ENCODE measurements around the gene RFPL1.
A peak's percentile ranks its signal among the peaks of the same experiment; 100 is the strongest.
"Not testable (repeated sequence)": the region's sequence is repeated elsewhere in the genome, so short reads cannot be mapped to it uniquely, and the experiment has no call there.

RFPL1 gene

GRCh38 chr22:29438283-29438682 lies at the start of gene RFPL1:
TSS of gene RFPL1 (plus strand) at chr22:29438583.
- H3K27me3 ChIP-seq (ENCODE audit: control insufficient read depth in 1 of 2, insufficient read depth in 2 of 2, low read length in 2 of 2); H3K4me1 ChIP-seq (ENCODE audit: insufficient read depth, low read length); H3K36me3 ChIP-seq (ENCODE audit: insufficient read depth, low read length); H3K9ac ChIP-seq (ENCODE audit: low read length); H3K9me3 ChIP-seq (ENCODE audit: low read length); H3K4me3 ChIP-seq (ENCODE audit: low read depth in 1 of 2, low read length in 2 of 2); H3K27ac ChIP-seq (ENCODE audit: low read depth, low read length): not testable (repeated sequence)

- H3K27me3 ChIP-seq (ENCODE audit: control insufficient read depth in 1 of 2, insufficient read depth in 2 of 2, low read length in 2 of 2) = no peaks in the 10 kb centered on the region
- peak overlapping the region; percentile 53 to 93 for H3K4me3 ChIP-seq (ENCODE audit: low read depth in 1 of 2, low read length in 2 of 2)
- H3K9ac ChIP-seq (ENCODE audit: low read length) = no peak overlapping the region
- no peaks in the 10 kb centered on the region for H3K9me3 ChIP-seq (ENCODE audit: low read length)
- H3K36me3 ChIP-seq (ENCODE audit: insufficient read depth, low read length) = no peaks in the 10 kb centered on the region
- peak overlapping the region; percentile 88 for H3K27ac ChIP-seq (ENCODE audit: low read depth, low read length)
- peaks cover 18% of the 10 kb centered on the region for H3K4me1 ChIP-seq (ENCODE audit: insufficient read depth, low read length)
Observed at GRCh38 chr22:29388759-29389090, 49.7 kb upstream of the RFPL1 start.

- H3K27ac ChIP-seq (ENCODE audit: low read depth, low read length) = no peak overlapping the region
- no peak overlapping the region for H3K4me3 ChIP-seq (ENCODE audit: low read depth in 1 of 2, low read length in 2 of 2)
- H3K9ac ChIP-seq (ENCODE audit: low read length) = no peak overlapping the region
- H3K4me1 ChIP-seq (ENCODE audit: insufficient read depth, low read length) = peaks cover 22% of the 10 kb centered on the region
- H3K9me3 ChIP-seq (ENCODE audit: low read length) = no peaks in the 10 kb centered on the region
- no peaks in the 10 kb centered on the region for H3K36me3 ChIP-seq (ENCODE audit: insufficient read depth, low read length)
- no peaks in the 10 kb centered on the region for H3K27me3 ChIP-seq (ENCODE audit: control insufficient read depth in 1 of 2, insufficient read depth in 2 of 2, low read length in 2 of 2)
Observed at GRCh38 chr22:29390270-29390669, 48.1 kb upstream of the RFPL1 start.

- H3K27me3 ChIP-seq (ENCODE audit: control insufficient read depth in 1 of 2, insufficient read depth in 2 of 2, low read length in 2 of 2) = no peaks in the 10 kb centered on the region
Observed at GRCh38 chr22:29391546-29391945, 46.8 kb upstream of the RFPL1 start.

GRCh38 chr22:29393019-29393608 lies 45.3 kb upstream of the RFPL1 start:
- peaks cover 18% of the 10 kb centered on the region for H3K4me1 ChIP-seq (ENCODE audit: insufficient read depth, low read length)
- H3K27me3 ChIP-seq (ENCODE audit: control insufficient read depth in 1 of 2, insufficient read depth in 2 of 2, low read length in 2 of 2) = no peaks in the 10 kb centered on the region
- no peaks in the 10 kb centered on the region for H3K36me3 ChIP-seq (ENCODE audit: insufficient read depth, low read length)
- H3K4me3 ChIP-seq (ENCODE audit: low read depth in 1 of 2, low read length in 2 of 2) = no peak overlapping the region
- H3K27ac ChIP-seq (ENCODE audit: low read depth, low read length) = no peak overlapping the region
- H3K9ac ChIP-seq (ENCODE audit: low read length) = no peak overlapping the region
- no peaks in the 10 kb centered on the region for H3K9me3 ChIP-seq (ENCODE audit: low read length)

More at GRCh38 chr22:29391546-29391945, 46.8 kb upstream of the RFPL1 start:
- Histone ChIP-seq H3K27ac (ENCODE audit: low read depth, low read length) (no peak overlapping the region), H3K36me3 (ENCODE audit: insufficient read depth, low read length) (no peaks in the 10 kb centered on the region), H3K4me1 (ENCODE audit: insufficient read depth, low read length) (peaks cover 26% of the 10 kb centered on the region), H3K9me3 (ENCODE audit: low read length) (no peaks in the 10 kb centered on the region), H3K4me3 (ENCODE audit: low read depth in 1 of 2, low read length in 2 of 2) (no peak overlapping the region), H3K9ac (ENCODE audit: low read length) (no peak overlapping the region)

GRCh38 chr22:29394931-29395581 lies 43.3 kb upstream of the RFPL1 start:
- no peaks in the 10 kb centered on the region for H3K9me3 ChIP-seq (ENCODE audit: low read length)
- no peaks in the 10 kb centered on the region for H3K27me3 ChIP-seq (ENCODE audit: control insufficient read depth in 1 of 2, insufficient read depth in 2 of 2, low read length in 2 of 2)
- H3K9ac ChIP-seq (ENCODE audit: low read length) = no peak overlapping the region

GRCh38 chr22:29396126-29396525 lies 42.3 kb upstream of the RFPL1 start:
- Histone ChIP-seq H3K9me3 (ENCODE audit: low read length) (no peaks in the 10 kb centered on the region), H3K36me3 (ENCODE audit: insufficient read depth, low read length) (no peaks in the 10 kb centered on the region), H3K27ac (ENCODE audit: low read depth, low read length) (no peak overlapping the region), H3K4me3 (ENCODE audit: low read depth in 1 of 2, low read length in 2 of 2) (no peak overlapping the region), H3K4me1 (ENCODE audit: insufficient read depth, low read length) (peaks cover 12% of the 10 kb centered on the region), H3K9ac (ENCODE audit: low read length) (no peak overlapping the region), H3K27me3 (ENCODE audit: control insufficient read depth in 1 of 2, insufficient read depth in 2 of 2, low read length in 2 of 2) (no peaks in the 10 kb centered on the region)

More at GRCh38 chr22:29394931-29395581, 43.3 kb upstream of the RFPL1 start:
- H3K4me3 ChIP-seq (ENCODE audit: low read depth in 1 of 2, low read length in 2 of 2) = no peak overlapping the region
- no peaks in the 10 kb centered on the region for H3K36me3 ChIP-seq (ENCODE audit: insufficient read depth, low read length)
- H3K27ac ChIP-seq (ENCODE audit: low read depth, low read length) = no peak overlapping the region
- peaks cover 12% of the 10 kb centered on the region for H3K4me1 ChIP-seq (ENCODE audit: insufficient read depth, low read length)

- H3K27me3 ChIP-seq (ENCODE audit: control insufficient read depth in 1 of 2, insufficient read depth in 2 of 2, low read length in 2 of 2) = no peaks in the 10 kb centered on the region
- no peak overlapping the region for H3K27ac ChIP-seq (ENCODE audit: low read depth, low read length)
- no peaks in the 10 kb centered on the region for H3K9me3 ChIP-seq (ENCODE audit: low read length)
- H3K36me3 ChIP-seq (ENCODE audit: insufficient read depth, low read length) = no peaks in the 10 kb centered on the region
- no peak overlapping the region for H3K9ac ChIP-seq (ENCODE audit: low read length)
- no peak overlapping the region for H3K4me3 ChIP-seq (ENCODE audit: low read depth in 1 of 2, low read length in 2 of 2)
- H3K4me1 ChIP-seq (ENCODE audit: insufficient read depth, low read length) = peaks cover 12% of the 10 kb centered on the region
Observed at GRCh38 chr22:29397791-29398190, 40.6 kb upstream of the RFPL1 start.

- Histone ChIP-seq H3K9me3 (ENCODE audit: low read length) (no peaks in the 10 kb centered on the region), H3K9ac (ENCODE audit: low read length) (no peak overlapping the region), H3K36me3 (ENCODE audit: insufficient read depth, low read length) (no peaks in the 10 kb centered on the region), H3K27ac (ENCODE audit: low read depth, low read length) (no peak overlapping the region), H3K27me3 (ENCODE audit: control insufficient read depth in 1 of 2, insufficient read depth in 2 of 2, low read length in 2 of 2) (no peaks in the 10 kb centered on the region), H3K4me1 (ENCODE audit: insufficient read depth, low read length) (peaks cover 7% of the 10 kb centered on the region), H3K4me3 (ENCODE audit: low read depth in 1 of 2, low read length in 2 of 2) (no peak overlapping the region)
Observed at GRCh38 chr22:29400576-29400975, 37.8 kb upstream of the RFPL1 start.

- not testable (repeated sequence) for H3K4me1 ChIP-seq (ENCODE audit: insufficient read depth, low read length)
Observed at GRCh38 chr22:29401538-29401937, 36.8 kb upstream of the RFPL1 start.

GRCh38 chr22:29408940-29409339 lies 29.4 kb upstream of the RFPL1 start:
- Histone ChIP-seq H3K27me3 (ENCODE audit: control insufficient read depth in 1 of 2, insufficient read depth in 2 of 2, low read length in 2 of 2) (no peaks in the 10 kb centered on the region), H3K9ac (ENCODE audit: low read length) (no peak overlapping the region), H3K4me1 (ENCODE audit: insufficient read depth, low read length) (no peaks in the 10 kb centered on the region), H3K36me3 (ENCODE audit: insufficient read depth, low read length) (no peaks in the 10 kb centered on the region), H3K4me3 (ENCODE audit: low read depth in 1 of 2, low read length in 2 of 2) (no peak overlapping the region), H3K9me3 (ENCODE audit: low read length) (no peaks in the 10 kb centered on the region), H3K27ac (ENCODE audit: low read depth, low read length) (no peak overlapping the region)

More at GRCh38 chr22:29401538-29401937, 36.8 kb upstream of the RFPL1 start:
- not testable (repeated sequence) for H3K9ac ChIP-seq (ENCODE audit: low read length); H3K27ac ChIP-seq (ENCODE audit: low read depth, low read length); H3K27me3 ChIP-seq (ENCODE audit: control insufficient read depth in 1 of 2, insufficient read depth in 2 of 2, low read length in 2 of 2); H3K36me3 ChIP-seq (ENCODE audit: insufficient read depth, low read length); H3K4me3 ChIP-seq (ENCODE audit: low read depth in 1 of 2, low read length in 2 of 2); H3K9me3 ChIP-seq (ENCODE audit: low read length)

GRCh38 chr22:29411569-29412211 lies 26.7 kb upstream of the RFPL1 start:
- H3K36me3 ChIP-seq (ENCODE audit: insufficient read depth, low read length); H3K27me3 ChIP-seq (ENCODE audit: control insufficient read depth in 1 of 2, insufficient read depth in 2 of 2, low read length in 2 of 2); H3K4me1 ChIP-seq (ENCODE audit: insufficient read depth, low read length); H3K9ac ChIP-seq (ENCODE audit: low read length); H3K4me3 ChIP-seq (ENCODE audit: low read depth in 1 of 2, low read length in 2 of 2); H3K9me3 ChIP-seq (ENCODE audit: low read length); H3K27ac ChIP-seq (ENCODE audit: low read depth, low read length): not testable (repeated sequence)
